Measurements from ENCODE around the gene SELENOT.
"Not testable (repeated sequence)": the region's sequence is repeated elsewhere in the genome, so short reads cannot be mapped to it uniquely, and the experiment has no call there.

Gene SELENOT

GRCh38 chr3:150609988-150610387 lies 6.9 kb downstream of the SELENOT start:
- no peak for DNase-seq

- DNase-seq, result no peak
These were observed 7.7 kb downstream of the SELENOT start for GRCh38 chr3:150610785-150611184.

- DNase-seq, result no peak
These were observed 8.5 kb downstream of the SELENOT start for GRCh38 chr3:150611666-150612065.

- no peak for DNase-seq
These were observed 9.4 kb downstream of the SELENOT start for GRCh38 chr3:150612494-150612893.

- DNase-seq, result no peak
These were observed 9.9 kb downstream of the SELENOT start for GRCh38 chr3:150613034-150613433.

- no peak for DNase-seq
These were observed 10.8 kb downstream of the SELENOT start for GRCh38 chr3:150613709-150614480.

GRCh38 chr3:150620002-150620689 lies 17.0 kb downstream of the SELENOT start:
- no peak for DNase-seq

GRCh38 chr3:150622955-150623354 lies 19.8 kb downstream of the SELENOT start:
- DNase-seq, result not testable (repeated sequence)

- no peak for DNase-seq
These were observed 20.8 kb downstream of the SELENOT start for GRCh38 chr3:150623945-150624344.

GRCh38 chr3:150626148-150626930 lies 23.2 kb downstream of the SELENOT start:
- DNase-seq, result no peak

GRCh38 chr3:150627557-150627956 lies 24.4 kb downstream of the SELENOT start:
- DNase-seq, result no peak

GRCh38 chr3:150631515-150632221 lies 28.5 kb downstream of the SELENOT start:
- DNase-seq, result no peak

- no peak for DNase-seq
These were observed 32.0 kb downstream of the SELENOT start for GRCh38 chr3:150635076-150635475.

- no peak for DNase-seq
These were observed 32.4 kb downstream of the SELENOT start for GRCh38 chr3:150635526-150635925.

- DNase-seq, result no peak
These were observed 33.1 kb downstream of the SELENOT start for GRCh38 chr3:150636258-150636657.

GRCh38 chr3:150639262-150639661 lies 36.1 kb downstream of the SELENOT start:
- DNase-seq, result no peak

GRCh38 chr3:150640256-150640655 lies 37.1 kb downstream of the SELENOT start:
- no peak for DNase-seq

- DNase-seq, result no peak
These were observed 50.0 kb downstream of the SELENOT start for GRCh38 chr3:150653110-150653561.

- DNase-seq, result no peak
These were observed 53.2 kb downstream of the SELENOT start for GRCh38 chr3:150656316-150656715.

GRCh38 chr3:150662410-150663200 lies 59.5 kb downstream of the SELENOT start:
- DNase-seq, result no peak

- no peak for DNase-seq
These were observed 60.3 kb downstream of the SELENOT start for GRCh38 chr3:150663461-150663860.

GRCh38 chr3:150666167-150666566 lies 63.0 kb downstream of the SELENOT start:
- DNase-seq, result no peak

All from activated naive CD4-positive, alpha-beta T cell (primary cell).